Ascending aorta (tissue), 2 donors: ENCODE data around the gene ZNF488. TPM values are rescaled to one million over a fixed set of nuclear protein-coding genes. Genes with fewer than 3 reads are reported as not detected.

Experiments used
- DNase-seq, 2 donors: peaks; one replicate each; pipeline ENCODE4 v3.0.0-alpha.2; 2019; ENCODE audit warnings: low spot score in 2 of 2
- H3K27ac ChIP-seq, 2 donors: fragments of 200-600 bp; sonication (generic); one replicate each; pipeline ENCODE4 v1.5.1; 2016 to 2017; ENCODE audit warnings: mild to moderate bottlenecking in 1 of 2
- H3K27me3 ChIP-seq: fragments of 200-600 bp; sonication (generic); one replicate; pipeline ENCODE4 v1.5.1; 2017
- H3K36me3 ChIP-seq, 2 donors: fragments of 200-600 bp; sonication (generic); one replicate each; pipeline ENCODE4 v1.5.1; 2016
- H3K4me1 ChIP-seq, 2 donors: fragments of 200-600 bp; sonication (generic); one replicate each; pipeline ENCODE4 v1.5.1; 2016 to 2017; ENCODE audit warnings: mild to moderate bottlenecking in 1 of 2
- H3K4me3 ChIP-seq, 2 donors: fragments of 200-600 bp; sonication (generic); one replicate each; pipeline ENCODE4 v1.5.1; 2016 to 2017; ENCODE audit warnings: mild to moderate bottlenecking in 1 of 2
- H3K9me3 ChIP-seq, 2 donors: fragments of 200-600 bp; sonication (generic); one replicate each; pipeline ENCODE4 v1.5.1; 2016
- intact Hi-C: fragments of 100-400 bp; cut with DNase I; formaldehyde crosslinking; loops from one replicate; pipeline ENCODE4 v1.15.1; 2023
- total RNA-seq: library from RNA; depleted of rRNA; stranded (reverse); fragments of >200 nt; gene quantifications from one replicate; pipeline ENCODE4 v1.1.0, GENCODE V29; 2016
- TF ChIP-seq, protein P1 (sequence below), 3 experiments: fragments of 200-600 bp in 2 of 3; fragments of 450-650 bp in 1 of 3; sonication (generic) in 2 of 3; IDR thresholded peaks; one replicate each; pipeline ENCODE4 v1.5.1; 2016 to 2019; ENCODE audit warnings: antibody characterized with exemption in 3 of 3, mild to moderate bottlenecking in 1 of 3, moderate library complexity in 1 of 3

Gene ZNF488
- total RNA-seq, 1 donor from 2014 or later, result not detected

- peak in 1 of 2 donors; percentile 55 for DNase-seq
- Histone ChIP-seq H3K27me3 (no peaks in the 10 kb centered on the region), H3K4me1 (peaks cover 0 to 10% of the 10 kb centered on the region in 2 donors), H3K36me3 (no peaks in the 10 kb centered on the region), H3K27ac (no peak overlapping the region), H3K9me3 (no peaks in the 10 kb centered on the region), H3K4me3 (no peak overlapping the region)
- TF ChIP-seq, protein P1, sequence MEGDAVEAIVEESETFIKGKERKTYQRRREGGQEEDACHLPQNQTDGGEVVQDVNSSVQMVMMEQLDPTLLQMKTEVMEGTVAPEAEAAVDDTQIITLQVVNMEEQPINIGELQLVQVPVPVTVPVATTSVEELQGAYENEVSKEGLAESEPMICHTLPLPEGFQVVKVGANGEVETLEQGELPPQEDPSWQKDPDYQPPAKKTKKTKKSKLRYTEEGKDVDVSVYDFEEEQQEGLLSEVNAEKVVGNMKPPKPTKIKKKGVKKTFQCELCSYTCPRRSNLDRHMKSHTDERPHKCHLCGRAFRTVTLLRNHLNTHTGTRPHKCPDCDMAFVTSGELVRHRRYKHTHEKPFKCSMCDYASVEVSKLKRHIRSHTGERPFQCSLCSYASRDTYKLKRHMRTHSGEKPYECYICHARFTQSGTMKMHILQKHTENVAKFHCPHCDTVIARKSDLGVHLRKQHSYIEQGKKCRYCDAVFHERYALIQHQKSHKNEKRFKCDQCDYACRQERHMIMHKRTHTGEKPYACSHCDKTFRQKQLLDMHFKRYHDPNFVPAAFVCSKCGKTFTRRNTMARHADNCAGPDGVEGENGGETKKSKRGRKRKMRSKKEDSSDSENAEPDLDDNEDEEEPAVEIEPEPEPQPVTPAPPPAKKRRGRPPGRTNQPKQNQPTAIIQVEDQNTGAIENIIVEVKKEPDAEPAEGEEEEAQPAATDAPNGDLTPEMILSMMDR (IDR thresholded peaks at IDR 0.05), result no peak
- intact Hi-C loops, result no loop called here
These were observed 11.4 kb downstream of the ZNF488 start for GRCh38 chr10:47372726-47373125.

DNA sequence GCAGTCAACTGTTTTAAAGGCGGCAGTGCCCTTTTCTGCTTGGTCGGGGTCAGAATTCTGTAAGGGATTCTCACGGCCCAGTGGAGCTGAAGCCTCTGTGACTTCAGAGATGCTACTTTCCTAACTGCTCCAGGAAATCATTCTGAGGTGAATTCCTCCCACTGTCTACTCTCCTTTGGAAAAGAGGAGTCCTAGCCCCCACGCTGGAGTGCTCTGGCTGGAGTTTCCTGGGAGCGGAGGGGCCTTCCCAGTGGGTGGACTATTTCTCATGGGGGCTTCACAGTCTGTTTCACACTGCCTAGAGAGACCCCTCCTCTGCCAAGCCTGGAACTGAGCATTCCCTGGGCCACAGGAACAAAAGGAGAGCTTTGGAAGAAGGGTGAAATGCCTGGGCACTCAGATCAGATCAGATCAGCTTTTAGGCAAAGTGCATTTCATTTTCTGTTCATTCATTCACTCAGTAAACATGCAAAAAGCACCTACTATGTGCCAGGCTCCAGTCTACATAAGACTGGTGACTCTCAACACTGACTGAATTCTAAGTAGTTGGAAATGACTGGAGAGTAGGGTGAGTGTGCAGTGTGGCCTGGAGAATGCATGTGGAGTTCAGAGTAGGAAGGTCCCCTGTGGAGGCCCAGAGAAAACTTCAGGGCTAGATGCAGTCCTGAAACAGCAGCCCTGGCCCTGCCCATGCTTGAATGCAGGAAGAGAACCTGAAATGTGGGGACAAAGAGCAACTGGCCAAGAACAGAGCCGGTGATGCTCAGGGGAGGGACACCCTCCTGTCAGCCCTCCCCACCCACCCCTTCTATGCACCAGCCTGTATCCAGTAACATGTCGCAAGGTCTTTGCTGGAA lies 12.2 kb downstream of the ZNF488 start:
- DNase-seq, result peak in 1 of 2 donors; percentile 39
- no peaks in the 10 kb centered on the region for H3K27me3 ChIP-seq
- TF ChIP-seq, protein P1 (IDR thresholded peaks at IDR 0.05), result no peak
- no peaks in the 10 kb centered on the region for H3K36me3 ChIP-seq
- intact Hi-C loops, result no loop called here
- H3K4me1 ChIP-seq, result peaks cover 0 to 10% of the 10 kb centered on the region in 2 donors
- H3K4me3 ChIP-seq, result no peak overlapping the region
- no peak overlapping the region for H3K27ac ChIP-seq
- no peaks in the 10 kb centered on the region for H3K9me3 ChIP-seq

- Histone ChIP-seq H3K4me1 (peaks cover 0 to 10% of the 10 kb centered on the region in 2 donors), H3K9me3 (no peaks in the 10 kb centered on the region), H3K27ac (no peak overlapping the region), H3K4me3 (no peak overlapping the region), H3K27me3 (no peaks in the 10 kb centered on the region), H3K36me3 (no peaks in the 10 kb centered on the region)
- DNase-seq, result peak in 1 of 2 donors; percentile 56
- TF ChIP-seq, protein P1 (IDR thresholded peaks at IDR 0.05), result no peak
- intact Hi-C loops, result no loop called here
These were observed 13.2 kb downstream of the ZNF488 start for GRCh38 chr10:47370878-47371277.

DNA sequence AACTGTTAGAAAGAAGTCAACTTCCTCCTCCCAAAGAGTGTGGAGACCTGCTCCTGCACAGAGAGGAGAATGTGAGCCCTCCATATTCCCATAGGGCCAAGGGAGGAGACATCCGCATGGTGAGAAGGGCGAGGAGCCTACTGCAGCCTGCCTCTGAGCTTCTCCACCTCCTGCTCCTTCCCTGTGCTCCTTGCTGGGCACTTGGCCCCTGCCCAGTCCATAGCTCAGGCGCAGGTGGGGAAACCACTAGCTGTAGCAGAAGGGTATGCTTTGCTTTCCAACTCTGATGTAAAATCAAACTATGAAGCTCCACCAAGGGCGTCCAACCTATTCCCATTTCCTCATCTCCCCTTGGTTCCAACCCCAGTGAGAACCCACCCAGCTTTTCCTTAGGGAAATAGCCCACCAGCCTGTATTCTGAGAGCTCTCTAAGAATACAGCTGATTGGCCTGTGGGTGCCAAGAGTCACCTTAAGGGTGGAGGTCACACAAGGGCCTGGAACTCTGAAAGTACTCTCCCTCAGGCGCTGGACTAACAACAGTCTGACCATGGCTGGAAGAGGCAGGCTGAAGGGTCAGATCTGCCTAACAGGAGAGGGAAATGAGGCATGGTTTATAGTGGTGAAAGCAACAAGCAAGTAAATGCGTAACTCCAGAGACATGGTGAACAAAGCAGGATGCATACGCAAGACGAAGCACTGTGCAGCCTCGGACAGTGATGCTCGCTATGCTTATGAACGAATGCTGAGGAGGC lies 13.9 kb downstream of the ZNF488 start:
- TF ChIP-seq, protein P1 (IDR thresholded peaks at IDR 0.05), result no peak
- Histone ChIP-seq H3K4me3 (no peak overlapping the region), H3K4me1 (peaks cover 0 to 7% of the 10 kb centered on the region in 2 donors), H3K27me3 (no peaks in the 10 kb centered on the region), H3K36me3 (no peaks in the 10 kb centered on the region), H3K27ac (no peak overlapping the region), H3K9me3 (no peaks in the 10 kb centered on the region)
- DNase-seq, result peak in 1 of 2 donors; percentile 44
- intact Hi-C loops, result no loop called here

GRCh38 chr10:47369251-47369894 lies 14.7 kb downstream of the ZNF488 start:
- no peaks in the 10 kb centered on the region for H3K27me3 ChIP-seq
- H3K27ac ChIP-seq, result no peak overlapping the region
- peak in 1 of 2 donors; percentile 47 for DNase-seq
- H3K9me3 ChIP-seq, result no peaks in the 10 kb centered on the region
- no peaks in the 10 kb centered on the region for H3K4me1 ChIP-seq
- no peaks in the 10 kb centered on the region for H3K36me3 ChIP-seq
- intact Hi-C loops, result no loop called here
- H3K4me3 ChIP-seq, result no peak overlapping the region
- TF ChIP-seq, protein P1 (IDR thresholded peaks at IDR 0.05), result no peak
